Fibroblast of pulmonary artery (primary cell): ENCODE data around the gene HRNR.

Experiments used
- DNase-seq: peaks from one replicate; pipeline ENCODE4 v3.0.0-alpha.2; 2010; ENCODE audit warnings: low read depth
- H3K4me3 ChIP-seq: replicated peaks from 2 replicates; pipeline ENCODE4 v1.5.1; 2011; ENCODE audit warnings: low read depth, mild to moderate bottlenecking, control low read depth, low read length, moderate library complexity
- CTCF ChIP-seq: IDR thresholded peaks from 2 replicates; pipeline ENCODE4 v1.5.1; 2011; ENCODE audit warnings: mild to moderate bottlenecking, control low read depth, low read length, inconsistent platforms; ENCODE audit errors: missing control alignments

HRNR gene

GRCh38 chr1:152170287-152170905, 53.6 kb downstream of the HRNR start:
- TF ChIP-seq CTCF, result no peak
- H3K4me3 ChIP-seq, result no peak overlapping the region
- no peak for DNase-seq

GRCh38 chr1:152169366-152170025, 54.5 kb downstream of the HRNR start:
- no peak overlapping the region for H3K4me3 ChIP-seq
- DNase-seq, result no peak
- TF ChIP-seq CTCF, result no peak

GRCh38 chr1:152168535-152168868, 55.5 kb downstream of the HRNR start:
- no peak for DNase-seq
- H3K4me3 ChIP-seq, result no peak overlapping the region
- no peak for TF ChIP-seq CTCF

GRCh38 chr1:152167835-152168534, 56.0 kb downstream of the HRNR start:
- H3K4me3 ChIP-seq, result no peak overlapping the region
- DNase-seq, result peak; percentile 59
- TF ChIP-seq CTCF, result no peak

- no peak overlapping the region for H3K4me3 ChIP-seq
- DNase-seq, result no peak
- no peak for TF ChIP-seq CTCF
Observed at GRCh38 chr1:152166966-152167365, 57.0 kb downstream of the HRNR start.

- no peak overlapping the region for H3K4me3 ChIP-seq
- no peak for DNase-seq
- no peak for TF ChIP-seq CTCF
Observed at GRCh38 chr1:152165286-152166077, 58.5 kb downstream of the HRNR start.
